HG02763 (cell line): ENCODE measurements around the gene GALM.
A peak's percentile ranks its signal among the peaks of the same experiment; 100 is the strongest.
"Not testable (repeated sequence)": the region's sequence is repeated elsewhere in the genome, so short reads cannot be mapped to it uniquely, and the experiment has no call there.

ENCODE experiments used
- ATAC-seq: cut with Tn5 transposase; IDR thresholded peaks from one replicate; pipeline ENCODE4 v1.9.1; 2021; ENCODE audit warnings: mild to moderate bottlenecking, moderate library complexity; ENCODE audit not compliant: unreplicated experiment

GALM gene

DNA sequence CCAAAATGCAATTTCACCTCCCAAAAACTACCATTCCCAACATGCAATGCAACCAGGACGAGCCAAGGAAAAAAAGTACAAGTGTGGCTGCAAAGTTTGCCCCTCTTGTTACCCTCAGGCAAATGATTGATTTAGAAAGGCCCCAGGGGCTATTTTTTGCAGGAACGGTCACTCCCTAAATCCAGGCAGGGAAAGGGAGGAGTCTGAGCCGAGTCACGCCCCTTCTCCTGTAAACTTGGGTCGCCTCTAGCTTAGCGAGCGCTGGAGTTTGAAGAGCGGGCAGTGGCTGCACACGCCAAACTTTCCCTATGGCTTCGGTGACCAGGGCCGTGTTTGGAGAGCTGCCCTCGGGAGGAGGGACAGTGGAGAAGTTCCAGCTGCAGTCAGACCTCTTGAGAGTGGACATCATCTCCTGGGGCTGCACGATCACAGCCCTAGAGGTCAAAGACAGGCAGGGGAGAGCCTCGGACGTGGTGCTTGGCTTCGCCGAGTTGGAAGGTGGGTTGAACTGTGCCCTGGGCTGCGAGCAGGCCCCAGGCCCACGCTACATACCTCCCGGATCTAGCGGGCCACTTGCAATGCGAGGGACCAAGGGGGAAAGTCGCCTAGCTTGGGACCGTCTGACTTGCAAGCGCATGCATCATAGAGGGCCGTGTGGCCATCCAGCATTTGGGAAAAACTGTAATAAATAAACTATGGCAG lies at the start of gene GALM:
Gene GALM, plus strand, starts transcription at position 261 of the 702 bp plus-strand sequence. Its CDS starts 48 bp downstream, at position 309.
- peak; percentile 43 for ATAC-seq

DNA sequence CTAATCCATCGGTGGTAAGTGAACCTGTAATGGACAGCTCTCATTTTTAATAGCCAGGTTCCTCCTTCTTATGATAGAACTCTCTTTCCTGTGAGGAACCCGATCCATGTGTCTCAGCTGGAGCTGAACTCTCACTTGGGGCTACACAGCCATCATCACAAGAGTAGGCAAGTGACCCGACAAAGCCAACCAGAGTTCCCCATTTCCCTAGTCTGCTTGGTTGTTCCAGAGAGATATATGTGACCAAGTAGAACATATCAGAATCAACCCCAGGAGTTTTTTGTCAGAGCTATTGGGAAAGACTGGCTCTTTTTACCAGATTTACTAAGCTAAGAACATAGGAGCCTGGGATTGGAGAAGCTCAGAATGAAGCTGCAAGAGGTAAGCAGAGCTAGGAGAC lies 48.6 kb upstream of the GALM start:
- no peak for ATAC-seq

GRCh38 chr2:38619458-38620164 lies 46.3 kb upstream of the GALM start:
- ATAC-seq, result no peak

GRCh38 chr2:38620282-38620977 lies 45.5 kb upstream of the GALM start:
- no peak for ATAC-seq

DNA sequence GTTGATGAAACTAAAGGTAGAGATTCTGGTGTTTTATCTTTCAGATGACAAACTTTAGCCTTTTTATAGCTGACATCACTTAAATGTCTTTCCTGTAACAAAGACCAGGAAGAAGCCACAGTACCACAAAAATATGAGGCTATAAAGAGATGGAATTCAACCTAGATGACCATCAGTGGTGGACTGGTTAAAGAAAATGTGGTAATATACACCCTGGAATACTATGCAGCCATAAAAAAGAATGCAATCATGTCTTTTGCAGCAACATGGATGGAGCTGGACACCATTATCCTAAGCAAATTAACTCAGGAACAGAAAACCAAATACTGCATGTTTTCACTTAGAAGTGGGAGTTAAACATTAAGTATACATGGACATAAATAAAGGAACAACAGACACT lies 44.9 kb upstream of the GALM start:
- ATAC-seq, result no peak

DNA sequence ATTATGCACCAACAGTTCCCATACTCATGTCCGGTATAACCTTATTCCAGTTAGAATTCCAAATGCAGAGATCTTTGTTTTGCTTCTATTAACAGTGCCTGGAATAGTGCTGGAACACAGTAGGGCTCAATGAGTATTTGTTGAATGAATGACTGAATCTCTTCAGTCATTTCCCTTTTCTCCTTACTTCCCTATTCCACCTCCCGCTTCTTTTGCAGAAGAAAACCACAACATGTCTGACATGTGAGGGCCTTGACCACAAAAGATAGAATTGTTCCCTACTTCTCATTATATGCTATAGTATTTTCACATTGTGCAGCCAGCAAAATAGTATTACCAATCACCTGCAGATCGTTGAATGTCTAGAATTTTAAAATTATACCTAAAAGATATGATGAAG lies 43.7 kb upstream of the GALM start:
- no peak for ATAC-seq

DNA sequence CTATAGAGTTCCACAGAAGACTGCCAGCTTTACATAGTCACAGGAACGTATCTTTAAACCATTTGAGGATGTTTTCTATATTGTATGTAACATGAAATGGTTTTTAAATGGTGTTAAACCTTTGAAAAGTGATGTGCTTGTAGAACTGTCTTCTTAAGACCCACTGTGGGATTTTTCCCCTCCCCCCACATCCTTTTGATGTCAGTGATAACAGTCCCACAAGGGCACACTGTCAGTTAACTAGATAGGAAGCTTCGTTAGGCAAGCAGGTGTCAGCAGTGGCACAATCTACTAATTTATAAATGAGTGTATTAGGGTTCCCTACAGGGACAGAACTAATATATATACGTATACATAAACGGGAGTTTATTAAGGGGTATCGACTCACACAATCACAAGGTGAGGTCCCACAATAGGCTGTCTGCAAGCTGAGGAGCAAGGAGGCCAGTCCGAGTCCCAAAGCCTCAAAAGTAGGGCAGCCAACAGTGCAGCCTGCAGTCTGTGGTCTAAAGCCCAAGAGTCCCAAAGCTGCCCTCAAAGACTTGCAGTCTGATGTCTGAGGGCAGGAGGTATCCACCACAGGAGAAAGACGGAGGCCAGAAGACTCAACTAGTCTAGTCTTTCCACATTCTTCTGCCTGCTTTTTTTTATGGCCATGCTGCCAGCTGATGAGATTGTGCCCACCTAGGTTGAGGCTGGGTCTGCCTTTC lies 39.4 kb upstream of the GALM start:
- ATAC-seq, result no peak

GRCh38 chr2:38627391-38627790 lies 38.5 kb upstream of the GALM start:
- no peak for ATAC-seq

DNA sequence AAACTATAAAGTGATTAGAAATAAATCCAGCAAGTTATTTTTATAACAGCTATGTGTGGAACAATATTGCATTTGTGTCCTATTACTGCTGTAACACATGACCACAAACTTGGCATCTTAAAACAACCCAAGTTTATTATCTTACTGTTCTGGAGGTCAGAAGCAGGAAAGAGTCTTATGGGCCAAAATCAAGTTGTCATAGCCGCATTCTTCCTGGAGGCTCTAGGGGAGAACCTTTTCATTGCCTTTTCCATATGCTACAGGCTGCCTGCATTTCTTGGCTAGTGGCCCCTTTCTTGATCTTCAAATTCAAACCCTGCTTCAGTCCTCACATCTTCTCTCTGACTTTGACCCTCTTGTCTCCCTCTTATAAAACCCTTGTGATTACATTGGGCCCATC lies 36.2 kb upstream of the GALM start:
- no peak for ATAC-seq

- ATAC-seq, result no peak
Measured at GRCh38 chr2:38631976-38632375, 33.9 kb upstream of the GALM start.

DNA sequence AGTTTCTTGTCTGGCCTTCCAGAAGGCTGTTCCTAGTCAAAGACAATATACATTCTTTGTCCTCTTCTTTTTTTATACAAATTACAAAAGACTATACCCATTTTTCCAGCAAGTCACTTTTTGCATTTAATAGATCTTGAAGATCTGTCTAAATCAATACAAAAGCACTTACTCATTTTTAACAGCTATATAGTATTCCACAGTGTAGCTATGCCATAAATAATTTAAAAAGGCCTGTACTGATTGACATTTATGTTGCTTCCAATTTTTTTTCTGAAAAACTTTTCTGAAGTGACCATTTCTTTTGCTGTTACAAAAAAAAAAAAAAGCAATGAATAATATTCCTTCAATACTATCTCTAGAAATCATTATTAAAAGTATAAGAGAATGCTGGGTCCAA lies 32.9 kb upstream of the GALM start:
- no peak for ATAC-seq

- no peak for ATAC-seq
Measured at GRCh38 chr2:38633895-38634294, 32.0 kb upstream of the GALM start.

DNA sequence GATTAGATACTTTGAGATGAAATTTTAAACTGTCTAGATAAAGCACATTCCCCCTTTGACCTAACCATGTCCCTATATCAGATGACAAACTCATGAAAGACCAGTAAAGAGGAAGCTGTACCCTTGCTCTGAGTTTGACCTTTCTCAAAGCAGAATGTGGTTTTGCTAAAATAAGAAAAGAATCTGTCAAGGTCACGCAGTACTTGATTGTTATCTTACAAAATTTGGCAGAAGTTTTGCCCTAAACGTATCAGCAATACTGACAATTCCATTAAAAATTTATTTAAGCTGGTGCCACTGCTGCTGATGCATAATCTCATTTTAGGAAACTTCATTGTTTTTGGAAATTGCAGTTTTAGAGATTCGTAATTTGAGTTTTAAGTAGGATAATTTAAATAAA lies 31.2 kb upstream of the GALM start:
- peak; percentile 85 for ATAC-seq

GRCh38 chr2:38635139-38635538 lies 30.8 kb upstream of the GALM start:
- ATAC-seq, result no peak

DNA sequence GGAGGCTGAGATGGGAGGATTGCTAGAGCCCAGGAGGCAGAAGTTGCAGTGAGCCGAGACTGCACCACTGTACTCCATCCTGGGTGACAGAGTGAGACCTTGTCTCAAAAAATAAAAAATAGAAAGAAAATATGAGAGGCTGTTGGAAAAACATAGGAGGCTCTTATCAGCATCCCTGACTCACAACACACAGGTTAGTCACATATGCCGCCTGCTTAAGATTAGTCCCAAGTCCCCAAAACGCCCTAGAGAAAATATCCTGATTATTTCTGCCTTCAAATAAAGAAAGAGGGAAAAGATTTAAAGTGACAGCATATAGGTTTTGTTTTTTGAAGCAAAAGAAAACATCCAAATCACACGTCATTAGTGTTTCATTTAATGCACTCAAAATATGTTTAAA lies 29.8 kb upstream of the GALM start:
- ATAC-seq, result no peak

- ATAC-seq, result not testable (repeated sequence)
Measured at GRCh38 chr2:38642373-38643017, 23.4 kb upstream of the GALM start.

GRCh38 chr2:38643021-38643671 lies 22.8 kb upstream of the GALM start:
- ATAC-seq, result no peak

DNA sequence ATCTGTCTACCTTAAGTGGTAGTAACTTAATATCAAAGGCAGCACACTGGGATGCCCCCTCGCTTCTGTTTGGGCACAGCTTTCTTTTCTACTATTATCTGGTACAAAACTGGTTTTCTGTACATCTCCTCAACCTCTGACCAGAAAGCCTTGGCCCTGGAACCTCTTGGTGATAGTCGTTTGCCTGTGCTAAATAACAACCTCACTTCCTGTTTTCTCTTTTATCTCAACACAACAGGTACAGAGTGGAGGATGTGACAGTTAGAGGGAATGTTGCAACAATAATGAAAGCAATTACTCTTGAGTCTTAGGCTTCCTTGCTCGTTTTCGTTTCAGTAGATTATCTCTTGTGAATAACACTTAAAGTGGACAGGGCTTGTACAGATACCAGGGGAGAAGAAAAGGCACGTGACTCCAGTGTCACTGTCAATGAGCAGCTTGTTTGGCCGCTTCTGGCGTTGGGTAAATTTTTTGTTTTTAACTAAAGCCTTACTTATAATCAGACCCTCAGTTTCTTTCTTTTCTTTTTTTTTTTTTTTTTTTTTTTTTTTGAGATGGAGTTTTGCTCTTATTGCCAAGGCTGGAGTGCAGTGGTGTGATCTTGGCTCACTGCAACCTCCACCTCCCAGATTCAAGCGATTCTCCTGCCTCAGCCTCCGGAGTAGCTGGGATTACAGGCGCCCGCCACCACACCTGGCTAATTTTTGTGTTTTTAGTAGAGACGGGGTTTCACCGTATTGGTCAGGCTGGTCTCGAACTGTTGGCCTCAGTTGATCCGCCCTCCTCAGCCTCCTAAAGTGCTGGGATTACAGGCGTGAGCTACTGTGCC lies 22.0 kb upstream of the GALM start:
- ATAC-seq, result not testable (repeated sequence)

- ATAC-seq, result no peak
Measured at GRCh38 chr2:38648107-38648761, 17.7 kb upstream of the GALM start.
